HUES48 (cell line): ENCODE results near the gene MTARC2.
A peak's percentile ranks its signal among the peaks of the same experiment; 100 is the strongest.

Experiments used
- H3K27ac ChIP-seq: one replicate; pipeline ENCODE4 v1.7.0; 2013; ENCODE audit warnings: low read depth, low read length, inconsistent platforms
- H3K27me3 ChIP-seq: 2 replicates; pipeline ENCODE4 v1.6.1; 2013; ENCODE audit warnings: mild to moderate bottlenecking, low read length; ENCODE audit not compliant: control insufficient read depth, insufficient read depth
- H3K36me3 ChIP-seq: 2 replicates; pipeline ENCODE4 v1.6.1; 2013; ENCODE audit warnings: low read length; ENCODE audit not compliant: control insufficient read depth, insufficient read depth
- H3K4me1 ChIP-seq: 2 replicates; pipeline ENCODE4 v1.6.1; 2013; ENCODE audit warnings: mild to moderate bottlenecking, low read length; ENCODE audit not compliant: control insufficient read depth, insufficient read depth
- H3K4me3 ChIP-seq: 2 replicates; pipeline ENCODE4 v1.5.1; 2013; ENCODE audit warnings: mild to moderate bottlenecking, low read depth, low read length
- H3K9ac ChIP-seq: 2 replicates; pipeline ENCODE4 v1.6.1; 2013; ENCODE audit warnings: mild to moderate bottlenecking, low read depth, low read length, moderate library complexity
- H3K9me3 ChIP-seq: 2 replicates; pipeline ENCODE4 v1.6.1; 2013; ENCODE audit warnings: low read length; ENCODE audit not compliant: control insufficient read depth, insufficient read depth

MTARC2 gene

GRCh38 chr1:220748089-220748934, at the start of gene MTARC2:
MTARC2 (plus strand) TSS chr1:220748322; CDS start chr1:220748532, 210 bp downstream.
- Histone ChIP-seq H3K27ac (peak within 1 kb of the TSS; percentile 62), H3K4me3 (peak within 1 kb of the TSS; percentile 82), H3K9me3 (no peaks in the 10 kb centered on the region), H3K36me3 (no peaks in the 10 kb centered on the region), H3K27me3 (peaks cover 47% of the 10 kb centered on the region), H3K9ac (peak within 1 kb of the TSS; percentile 72), H3K4me1 (peaks cover 24% of the 10 kb centered on the region)

- no peak overlapping the region for H3K4me3 ChIP-seq
- no peaks in the 10 kb centered on the region for H3K36me3 ChIP-seq
- H3K4me1 ChIP-seq: peaks cover 5% of the 10 kb centered on the region; the same call in 1 of the 2 replicates
- H3K27ac ChIP-seq: no peak overlapping the region
- H3K9ac ChIP-seq: no peak overlapping the region
- H3K9me3 ChIP-seq: no peaks in the 10 kb centered on the region
- H3K27me3 ChIP-seq: no peaks in the 10 kb centered on the region
These were observed 49.5 kb upstream of the MTARC2 start for GRCh38 chr1:220698607-220699016.

GRCh38 chr1:220699044-220699443, 49.1 kb upstream of the MTARC2 start:
- Histone ChIP-seq H3K27me3 (no peaks in the 10 kb centered on the region), H3K27ac (no peak overlapping the region), H3K9ac (no peak overlapping the region), H3K4me1 (peaks cover 5% of the 10 kb centered on the region; the same call in 1 of the 2 replicates), H3K4me3 (no peak overlapping the region), H3K36me3 (no peaks in the 10 kb centered on the region), H3K9me3 (no peaks in the 10 kb centered on the region)

DNA sequence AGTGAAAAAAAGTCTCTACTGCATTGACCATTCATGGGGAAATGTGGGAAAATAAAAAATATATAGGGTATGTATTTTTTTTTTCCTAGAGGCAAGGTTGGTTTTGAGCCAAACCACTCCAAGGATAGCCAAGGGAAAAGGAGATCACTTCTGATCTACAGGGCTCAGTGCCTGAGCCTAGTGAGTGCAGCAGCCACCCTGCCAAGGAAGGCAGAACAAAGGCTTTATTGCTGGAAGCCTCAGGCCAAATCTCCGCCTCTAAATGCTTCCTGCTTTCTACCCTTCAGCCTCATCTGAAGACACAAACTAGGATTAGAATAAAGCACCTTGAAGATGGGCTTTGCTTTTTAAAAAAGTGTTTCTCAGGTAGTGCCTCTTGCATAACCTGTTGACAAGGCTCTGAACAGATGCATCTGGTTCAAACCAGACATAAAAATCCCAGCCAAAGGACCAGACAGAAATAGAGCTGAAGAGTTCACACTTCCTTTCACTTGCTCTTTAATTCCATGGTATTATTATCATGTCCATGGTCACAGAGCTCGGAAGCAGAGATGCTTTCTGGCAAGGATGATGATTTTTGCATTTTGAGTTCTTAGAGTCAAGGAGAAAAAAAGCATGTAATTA, 47.5 kb upstream of the MTARC2 start:
- Histone ChIP-seq H3K27ac (no peak overlapping the region), H3K4me1 (peaks cover 5% of the 10 kb centered on the region; the same call in 1 of the 2 replicates), H3K9ac (no peak overlapping the region), H3K36me3 (no peaks in the 10 kb centered on the region), H3K4me3 (no peak overlapping the region), H3K9me3 (no peaks in the 10 kb centered on the region), H3K27me3 (no peaks in the 10 kb centered on the region)

GRCh38 chr1:220701974-220702373, 46.1 kb upstream of the MTARC2 start:
- Histone ChIP-seq H3K4me1 (peaks cover 5% of the 10 kb centered on the region; the same call in 1 of the 2 replicates), H3K27me3 (no peaks in the 10 kb centered on the region), H3K27ac (no peak overlapping the region), H3K9ac (no peak overlapping the region), H3K4me3 (no peak overlapping the region), H3K36me3 (no peaks in the 10 kb centered on the region), H3K9me3 (no peaks in the 10 kb centered on the region)

- no peak overlapping the region for H3K9ac ChIP-seq
- H3K36me3 ChIP-seq: no peaks in the 10 kb centered on the region
- no peaks in the 10 kb centered on the region for H3K27me3 ChIP-seq
- H3K9me3 ChIP-seq: no peaks in the 10 kb centered on the region
- no peak overlapping the region for H3K4me3 ChIP-seq
- peaks cover 5% of the 10 kb centered on the region; the same call in 1 of the 2 replicates for H3K4me1 ChIP-seq
- H3K27ac ChIP-seq: no peak overlapping the region
These were observed 45.3 kb upstream of the MTARC2 start for GRCh38 chr1:220702733-220703270.

DNA sequence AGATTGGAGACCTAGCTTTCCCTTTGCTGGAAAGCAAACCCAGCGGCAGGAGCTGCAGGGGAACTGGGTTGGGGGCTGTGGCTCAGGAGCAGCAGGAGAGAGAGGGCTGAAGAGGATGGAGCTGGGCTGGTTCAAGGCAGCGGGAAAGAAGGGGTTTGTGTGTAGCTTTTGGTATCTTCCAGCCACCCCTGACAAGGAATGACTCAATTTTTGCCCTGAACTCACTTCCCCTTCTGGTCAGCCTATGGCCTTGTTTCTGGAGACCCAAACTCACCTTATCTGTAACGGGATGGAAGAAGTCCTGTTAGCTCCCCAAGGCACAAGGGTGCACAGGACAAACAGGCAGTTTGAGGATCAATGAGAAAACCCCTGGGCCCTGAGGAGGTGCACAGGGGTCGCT, 44.8 kb upstream of the MTARC2 start:
- no peaks in the 10 kb centered on the region for H3K36me3 ChIP-seq
- H3K4me3 ChIP-seq: no peak overlapping the region
- H3K9me3 ChIP-seq: no peaks in the 10 kb centered on the region
- H3K4me1 ChIP-seq: peaks cover 5% of the 10 kb centered on the region; the same call in 1 of the 2 replicates
- no peaks in the 10 kb centered on the region for H3K27me3 ChIP-seq
- H3K9ac ChIP-seq: no peak overlapping the region
- H3K27ac ChIP-seq: no peak overlapping the region

GRCh38 chr1:220705782-220706181, 42.3 kb upstream of the MTARC2 start:
- no peaks in the 10 kb centered on the region for H3K9me3 ChIP-seq
- H3K4me3 ChIP-seq: no peak overlapping the region
- H3K36me3 ChIP-seq: no peaks in the 10 kb centered on the region
- 0 out of 2 replicates have a peak, but pooled peaks cover 5% of the 10 kb centered on the region for H3K4me1 ChIP-seq
- H3K27ac ChIP-seq: no peak overlapping the region
- no peak overlapping the region for H3K9ac ChIP-seq
- H3K27me3 ChIP-seq: no peaks in the 10 kb centered on the region

DNA sequence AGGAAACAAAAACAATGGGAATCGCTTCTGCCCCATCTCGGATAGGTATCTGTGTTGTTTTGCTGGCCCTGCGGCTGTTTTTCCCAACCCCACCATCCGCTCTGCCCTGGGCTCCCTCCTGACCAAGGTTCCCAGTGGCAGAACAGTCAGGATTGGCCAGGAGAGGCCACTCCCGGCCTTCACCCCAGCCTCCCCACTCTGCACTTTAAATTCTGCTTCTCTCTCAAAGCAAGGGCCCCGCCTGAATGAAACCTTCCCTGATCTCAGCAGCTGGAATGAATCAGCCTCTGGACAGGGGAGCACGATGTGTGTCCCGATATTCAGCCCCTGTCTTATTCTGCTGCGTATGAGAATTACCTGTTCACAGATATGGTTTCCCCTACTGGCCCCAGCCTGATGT, 41.6 kb upstream of the MTARC2 start:
- Histone ChIP-seq H3K4me3 (no peak overlapping the region), H3K36me3 (no peaks in the 10 kb centered on the region), H3K9ac (no peak overlapping the region), H3K9me3 (no peaks in the 10 kb centered on the region), H3K27me3 (no peaks in the 10 kb centered on the region), H3K4me1 (0 out of 2 replicates have a peak, but pooled peaks cover 5% of the 10 kb centered on the region), H3K27ac (no peak overlapping the region)

DNA sequence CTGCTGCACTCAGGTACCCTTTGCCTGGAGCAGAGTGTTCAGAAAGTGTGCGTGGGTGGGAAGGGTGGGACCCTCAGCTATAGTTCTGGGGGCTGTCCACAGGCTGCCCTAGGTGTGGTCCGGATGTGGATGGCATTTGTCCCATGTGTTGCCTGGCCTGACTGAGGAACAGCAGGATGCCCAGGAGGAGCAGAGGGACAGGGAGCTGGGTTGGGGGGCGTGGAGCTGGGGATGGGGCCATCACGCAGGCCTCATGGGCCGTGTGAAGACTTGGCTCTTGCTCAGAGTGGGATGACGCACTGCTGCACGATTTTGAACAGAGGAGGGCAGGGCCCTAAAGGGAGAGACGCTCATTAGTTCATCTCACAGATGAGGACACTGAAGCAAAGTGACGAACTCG, 41.0 kb upstream of the MTARC2 start:
- no peak overlapping the region for H3K9ac ChIP-seq
- no peak overlapping the region for H3K4me3 ChIP-seq
- no peaks in the 10 kb centered on the region for H3K27me3 ChIP-seq
- H3K27ac ChIP-seq: no peak overlapping the region
- 0 out of 2 replicates have a peak, but pooled peaks cover 5% of the 10 kb centered on the region for H3K4me1 ChIP-seq
- H3K9me3 ChIP-seq: no peaks in the 10 kb centered on the region
- no peaks in the 10 kb centered on the region for H3K36me3 ChIP-seq

GRCh38 chr1:220708244-220708643, 39.9 kb upstream of the MTARC2 start:
- H3K27ac ChIP-seq: no peak overlapping the region
- H3K9me3 ChIP-seq: no peaks in the 10 kb centered on the region
- no peaks in the 10 kb centered on the region for H3K36me3 ChIP-seq
- H3K27me3 ChIP-seq: no peaks in the 10 kb centered on the region
- H3K4me3 ChIP-seq: no peak overlapping the region
- no peak overlapping the region for H3K9ac ChIP-seq
- 0 out of 2 replicates have a peak, but pooled peaks cover 2% of the 10 kb centered on the region for H3K4me1 ChIP-seq
